CD4-positive, alpha-beta T cell (primary cell): ENCODE data around the gene TDRD9. TPM values are rescaled to one million over a fixed set of nuclear protein-coding genes. Genes with fewer than 3 reads are reported as not detected.

ENCODE experiments used
- ATAC-seq: fragments of 200-7000 bp; cut with Tn5 transposase; one replicate; pipeline ENCODE4 v1.10.0; 2022; ENCODE audit warnings: mild to moderate bottlenecking; ENCODE audit not compliant: poor library complexity
- CTCF ChIA-PET: fragments of 350-600 bp; sonication (Branson Sonifier 250); formaldehyde crosslinking; loops from one replicate; lab custom pipeline; 2021; ENCODE audit warnings: antibody characterized with exemption, inconsistent platforms; lab: Charles Lee
- POLR2A ChIA-PET: fragments of 350-600 bp; sonication (Branson Sonifier 250); formaldehyde crosslinking; loops from one replicate; lab custom pipeline; 2021; ENCODE audit warnings: antibody characterized with exemption, inconsistent platforms; lab: Charles Lee
- DNase-seq, 14 experiments: peaks; one replicate each; pipeline ENCODE4 v3.0.0-alpha.2; 2013 to 2020; ENCODE audit warnings: mixed read lengths in 2 of 14
- H3K27ac ChIP-seq, 2 donors: one replicate each; pipeline versions ENCODE4 v1.5.1 to v1.7.0; 2013; ENCODE audit warnings: low read length in 2 of 2, low read depth in 1 of 2, mild to moderate bottlenecking in 1 of 2
- H3K27me3 ChIP-seq, 2 experiments: 1 replicate in 1 of 2; 2 replicates in 1 of 2; pipeline versions ENCODE4 v1.6.1 to v1.7.0; 2013; ENCODE audit warnings: low read length in 2 of 2, control low read depth in 1 of 2, mild to moderate bottlenecking in 1 of 2, moderate library complexity in 1 of 2; ENCODE audit not compliant: insufficient read depth in 2 of 2, control insufficient read depth in 1 of 2
- H3K36me3 ChIP-seq: one replicate; pipeline ENCODE4 v1.6.1; 2013; ENCODE audit warnings: low read length, control low read depth; ENCODE audit not compliant: insufficient read depth
- H3K4me1 ChIP-seq: one replicate; pipeline ENCODE4 v1.6.1; 2013; ENCODE audit warnings: low read length, control low read depth; ENCODE audit not compliant: insufficient read depth
- H3K4me3 ChIP-seq: one replicate; pipeline ENCODE4 v1.5.1; 2013; ENCODE audit warnings: mild to moderate bottlenecking, low read length, moderate library complexity
- H3K9me3 ChIP-seq, 2 experiments: 1 replicate in 1 of 2; 2 replicates in 1 of 2; pipeline versions ENCODE4 v1.6.1 to v1.7.0; 2013; ENCODE audit warnings: low read length in 2 of 2, mild to moderate bottlenecking in 2 of 2, control low read depth in 1 of 2, moderate library complexity in 1 of 2; ENCODE audit not compliant: control insufficient read depth in 1 of 2, insufficient read depth in 1 of 2
- H3K27ac Mint-ChIP-seq: one replicate; pipeline ENCODE4 v1.8.0; 2020; ENCODE audit warnings: mixed read lengths
- H3K27me3 Mint-ChIP-seq: one replicate; pipeline ENCODE4 v1.8.0; 2021; ENCODE audit warnings: mixed read lengths
- H3K36me3 Mint-ChIP-seq: one replicate; pipeline ENCODE4 v1.8.0; 2021; ENCODE audit warnings: low read depth, mixed read lengths
- H3K4me1 Mint-ChIP-seq: one replicate; pipeline ENCODE4 v1.8.0; 2021; ENCODE audit warnings: low read depth, mixed read lengths
- H3K4me3 Mint-ChIP-seq: one replicate; pipeline ENCODE4 v1.8.0; 2020; ENCODE audit warnings: mild to moderate bottlenecking, mixed read lengths
- H3K9me3 Mint-ChIP-seq: one replicate; pipeline ENCODE4 v1.8.0; 2020; ENCODE audit warnings: mixed read lengths
- CTCF ChIP-seq: fragments of 200-600 bp; IDR thresholded peaks from one replicate; pipeline ENCODE4 v1.8.0; 2022; ENCODE audit warnings: antibody characterized with exemption, mild to moderate bottlenecking
- intact Hi-C, 2 experiments: fragments of 100-400 bp; cut with DNase I in 1 of 2; cut with micrococcal nuclease in 1 of 2; formaldehyde crosslinking; loops; one replicate each; pipeline versions ENCODE4 v1.15.1 to v1.9.0; 2023 to 2025; cut with DNase I, micrococcal nuclease
- total RNA-seq, 174 experiments: library from RNA in 2 of 174; stranded (reverse) in 2 of 174; gene quantifications; one replicate each; pipeline ENCODE4 v1.2.3 and lab custom pipeline; 2021 to 2026

The TDRD9 gene
- total RNA-seq, 2 experiments from 2014 or later: 0.17 to 0.27 TPM

DNA sequence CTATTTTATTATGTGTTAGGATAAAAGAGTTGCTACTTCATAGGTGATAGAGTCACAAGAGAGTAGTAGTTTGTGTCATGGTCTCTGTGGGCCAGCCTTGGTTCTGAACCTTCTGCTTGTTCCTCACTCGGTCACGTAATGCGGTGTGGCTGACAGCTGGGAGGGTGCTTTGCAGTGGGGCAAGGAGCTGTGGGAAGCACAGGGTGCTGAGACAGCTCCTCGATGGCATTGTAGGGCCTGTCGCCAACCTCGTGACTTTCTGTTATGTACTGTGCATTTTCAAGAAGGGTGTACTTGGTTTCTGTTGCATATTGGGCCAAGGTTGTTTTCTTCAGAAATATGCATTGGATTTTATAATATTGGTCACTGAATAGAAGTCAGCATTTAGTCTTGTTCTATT lies 75.4 kb downstream of the TDRD9 start:
- intact Hi-C loops: loop anchor here in 1 of 2 experiments (10.0 kb wide), 1 partner anchor 199 kb away; no protein-coding TSS in a partner anchor
- CTCF ChIA-PET: no interaction called here

DNA sequence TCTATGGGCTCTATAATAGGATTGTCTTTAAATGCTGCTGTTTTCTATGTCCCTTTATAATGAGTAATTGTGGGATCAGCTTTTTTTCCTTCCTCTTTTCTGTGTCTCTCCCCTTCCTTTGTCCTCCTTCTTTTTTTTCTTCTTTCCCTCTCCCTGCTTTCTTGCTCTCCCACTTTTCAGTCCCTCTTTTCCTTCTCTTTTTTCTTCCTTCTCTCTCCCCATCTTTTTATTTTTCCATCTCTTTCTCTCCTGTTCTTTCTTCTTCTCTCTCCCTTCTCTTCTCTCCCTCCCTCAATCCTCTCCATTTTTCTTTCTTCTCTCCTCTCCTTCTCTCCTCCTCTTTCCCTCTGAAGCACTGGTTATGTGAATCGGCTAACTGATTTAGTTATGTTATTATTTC lies 76.6 kb downstream of the TDRD9 start:
- CTCF ChIA-PET: no interaction called here
- H3K27me3 ChIP-seq: no peaks in the 10 kb centered on the region
- H3K9me3 ChIP-seq: no peaks in the 10 kb centered on the region
- no peak overlapping the region for H3K27ac ChIP-seq
- POLR2A ChIA-PET: no interaction called here
- H3K36me3 ChIP-seq: no peaks in the 10 kb centered on the region
- no peaks in the 10 kb centered on the region for H3K4me1 ChIP-seq
- no peak for TF ChIP-seq CTCF
- peaks cover 16% of the 10 kb centered on the region for H3K27me3 Mint-ChIP-seq
- H3K27ac Mint-ChIP-seq: no peak overlapping the region
- H3K4me3 ChIP-seq: no peak overlapping the region
- H3K36me3 Mint-ChIP-seq: no peaks in the 10 kb centered on the region
- intact Hi-C loops: loop anchor here in 1 of 2 experiments (10.0 kb wide), 1 partner anchor 200 kb away; no protein-coding TSS in a partner anchor
- H3K4me1 Mint-ChIP-seq: no peaks in the 10 kb centered on the region
- no peak overlapping the region for H3K4me3 Mint-ChIP-seq
- no peak for ATAC-seq
- no peak for DNase-seq
- no peaks in the 10 kb centered on the region for H3K9me3 Mint-ChIP-seq

More for the DNA sequence above, 75.4 kb downstream of the TDRD9 start:
- peaks cover 20% of the 10 kb centered on the region for H3K27me3 Mint-ChIP-seq
- H3K27me3 ChIP-seq: no peaks in the 10 kb centered on the region
- no peak for DNase-seq
- H3K27ac ChIP-seq: no peak overlapping the region
- ATAC-seq: no peak
- H3K9me3 Mint-ChIP-seq: no peaks in the 10 kb centered on the region
- H3K4me1 ChIP-seq: no peaks in the 10 kb centered on the region
- H3K36me3 ChIP-seq: no peaks in the 10 kb centered on the region
- TF ChIP-seq CTCF: no peak
- H3K4me3 ChIP-seq: no peak overlapping the region
- H3K4me3 Mint-ChIP-seq: no peak overlapping the region
- POLR2A ChIA-PET: no interaction called here
- no peaks in the 10 kb centered on the region for H3K9me3 ChIP-seq
- H3K27ac Mint-ChIP-seq: no peak overlapping the region
- no peaks in the 10 kb centered on the region for H3K36me3 Mint-ChIP-seq
- no peaks in the 10 kb centered on the region for H3K4me1 Mint-ChIP-seq

DNA sequence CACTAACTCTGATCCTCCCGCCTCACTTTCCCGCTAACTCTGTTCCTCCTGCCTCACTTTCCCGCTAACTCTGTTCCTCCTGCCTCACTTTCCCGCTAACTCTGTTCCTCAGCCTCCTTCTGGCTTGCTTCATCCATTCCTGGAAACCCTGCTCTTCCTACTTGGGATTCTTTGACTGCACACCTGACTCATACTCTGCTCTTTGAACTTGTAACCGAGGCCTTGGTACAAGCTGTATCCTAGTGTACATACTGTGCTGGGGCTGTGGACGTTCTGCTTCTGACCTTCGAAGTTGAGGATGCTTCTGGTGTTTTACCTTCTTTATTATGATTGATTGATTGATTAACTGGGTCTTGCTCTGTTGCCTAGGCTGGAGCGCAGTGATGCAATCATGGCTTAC lies 77.2 kb downstream of the TDRD9 start:
- Histone ChIP-seq H3K9me3 (no peaks in the 10 kb centered on the region), H3K4me1 (no peaks in the 10 kb centered on the region), H3K27me3 (no peaks in the 10 kb centered on the region), H3K27ac (no peak overlapping the region), H3K36me3 (no peaks in the 10 kb centered on the region), H3K4me3 (no peak overlapping the region)
- TF ChIP-seq CTCF: no peak
- intact Hi-C loops: loop anchor here in 1 of 2 experiments (10.0 kb wide), 1 partner anchor 201 kb away; no protein-coding TSS in a partner anchor
- Mint-ChIP-seq H3K27ac (no peak overlapping the region), H3K27me3 (peaks cover 16% of the 10 kb centered on the region), H3K4me3 (no peak overlapping the region), H3K36me3 (no peaks in the 10 kb centered on the region), H3K4me1 (no peaks in the 10 kb centered on the region), H3K9me3 (no peaks in the 10 kb centered on the region)
- ChIA-PET POLR2A (interaction anchor here (0.6 kb wide), 1 partner anchor 961 kb away, joined by 3 read pairs; no protein-coding TSS in a partner anchor), CTCF (no interaction called here)
- ATAC-seq: no peak
- DNase-seq: no peak
